ENCODE results near the gene OTOP2.
"Not testable (repeated sequence)": the region's sequence is repeated elsewhere in the genome, so short reads cannot be mapped to it uniquely, and the experiment has no call there.

OTOP2 gene

GRCh38 chr17:74960570-74961342, 36.7 kb downstream of the OTOP2 start:
- H3K9me3 ChIP-seq (ENCODE audit: control insufficient read depth, low read length), result no peaks in the 10 kb centered on the region
- no peak overlapping the region for H3K4me3 ChIP-seq (ENCODE audit: insufficient read depth, low read depth, low read length, poor library complexity, severe bottlenecking)
- peak in 2 of 3 donors; percentile 15 to 16 for DNase-seq
- no peaks in the 10 kb centered on the region for H3K27me3 ChIP-seq (replicated peaks; ENCODE audit: control insufficient read depth, insufficient read depth, low read length, poor library complexity, severe bottlenecking)
- H3K4me1 ChIP-seq (ENCODE audit: control insufficient read depth, insufficient read depth, low read length, poor library complexity, severe bottlenecking), result no peaks in the 10 kb centered on the region
- H3K36me3 ChIP-seq (ENCODE audit: control insufficient read depth, insufficient read depth, low read length), result no peaks in the 10 kb centered on the region
- H3K27ac ChIP-seq (ENCODE audit: insufficient read depth, low read length, poor library complexity, severe bottlenecking), result no peak overlapping the region

- no peak overlapping the region for H3K27ac ChIP-seq (ENCODE audit: insufficient read depth, low read length, poor library complexity, severe bottlenecking)
- H3K27me3 ChIP-seq (replicated peaks; ENCODE audit: control insufficient read depth, insufficient read depth, low read length, poor library complexity, severe bottlenecking), result no peaks in the 10 kb centered on the region
- H3K36me3 ChIP-seq (ENCODE audit: control insufficient read depth, insufficient read depth, low read length), result no peaks in the 10 kb centered on the region
- H3K9me3 ChIP-seq (ENCODE audit: control insufficient read depth, low read length), result no peaks in the 10 kb centered on the region
- H3K4me1 ChIP-seq (ENCODE audit: control insufficient read depth, insufficient read depth, low read length, poor library complexity, severe bottlenecking), result no peaks in the 10 kb centered on the region
- peak; percentile 61 to 77 (median 69) for DNase-seq
- H3K4me3 ChIP-seq (ENCODE audit: insufficient read depth, low read depth, low read length, poor library complexity, severe bottlenecking), result no peak overlapping the region
Observed at GRCh38 chr17:74961657-74962350, 37.7 kb downstream of the OTOP2 start.

- Histone ChIP-seq H3K36me3 (ENCODE audit: control insufficient read depth, insufficient read depth, low read length) (no peaks in the 10 kb centered on the region), H3K4me1 (ENCODE audit: control insufficient read depth, insufficient read depth, low read length, poor library complexity, severe bottlenecking) (no peaks in the 10 kb centered on the region), H3K27me3 (replicated peaks; ENCODE audit: control insufficient read depth, insufficient read depth, low read length, poor library complexity, severe bottlenecking) (no peaks in the 10 kb centered on the region), H3K9me3 (ENCODE audit: control insufficient read depth, low read length) (no peaks in the 10 kb centered on the region), H3K4me3 (ENCODE audit: insufficient read depth, low read depth, low read length, poor library complexity, severe bottlenecking) (no peak overlapping the region), H3K27ac (ENCODE audit: insufficient read depth, low read length, poor library complexity, severe bottlenecking) (no peak overlapping the region)
- DNase-seq, result no peak
Observed at GRCh38 chr17:74962622-74963394, 38.7 kb downstream of the OTOP2 start.

GRCh38 chr17:74963656-74964055, 39.6 kb downstream of the OTOP2 start:
- no peak overlapping the region for H3K27ac ChIP-seq (ENCODE audit: insufficient read depth, low read length, poor library complexity, severe bottlenecking)
- H3K27me3 ChIP-seq (replicated peaks; ENCODE audit: control insufficient read depth, insufficient read depth, low read length, poor library complexity, severe bottlenecking), result no peaks in the 10 kb centered on the region
- no peak overlapping the region for H3K4me3 ChIP-seq (ENCODE audit: insufficient read depth, low read depth, low read length, poor library complexity, severe bottlenecking)
- no peaks in the 10 kb centered on the region for H3K36me3 ChIP-seq (ENCODE audit: control insufficient read depth, insufficient read depth, low read length)
- no peak for DNase-seq
- no peaks in the 10 kb centered on the region for H3K9me3 ChIP-seq (ENCODE audit: control insufficient read depth, low read length)
- H3K4me1 ChIP-seq (ENCODE audit: control insufficient read depth, insufficient read depth, low read length, poor library complexity, severe bottlenecking), result no peaks in the 10 kb centered on the region

GRCh38 chr17:74964246-74964761, 40.2 kb downstream of the OTOP2 start:
- no peak overlapping the region for H3K27ac ChIP-seq (ENCODE audit: insufficient read depth, low read length, poor library complexity, severe bottlenecking)
- no peaks in the 10 kb centered on the region for H3K27me3 ChIP-seq (replicated peaks; ENCODE audit: control insufficient read depth, insufficient read depth, low read length, poor library complexity, severe bottlenecking)
- no peaks in the 10 kb centered on the region for H3K9me3 ChIP-seq (ENCODE audit: control insufficient read depth, low read length)
- H3K36me3 ChIP-seq (ENCODE audit: control insufficient read depth, insufficient read depth, low read length), result no peaks in the 10 kb centered on the region
- no peak overlapping the region for H3K4me3 ChIP-seq (ENCODE audit: insufficient read depth, low read depth, low read length, poor library complexity, severe bottlenecking)
- no peak for DNase-seq
- no peaks in the 10 kb centered on the region for H3K4me1 ChIP-seq (ENCODE audit: control insufficient read depth, insufficient read depth, low read length, poor library complexity, severe bottlenecking)

GRCh38 chr17:74964988-74965622, 41.0 kb downstream of the OTOP2 start:
- H3K4me3 ChIP-seq (ENCODE audit: insufficient read depth, low read depth, low read length, poor library complexity, severe bottlenecking), result no peak overlapping the region

GRCh38 chr17:74968361-74968780, 44.3 kb downstream of the OTOP2 start:
- H3K9me3 ChIP-seq (ENCODE audit: control insufficient read depth, low read length), result no peaks in the 10 kb centered on the region
- no peak overlapping the region for H3K27ac ChIP-seq (ENCODE audit: insufficient read depth, low read length, poor library complexity, severe bottlenecking)
- no peak for DNase-seq
- no peak overlapping the region for H3K4me3 ChIP-seq (ENCODE audit: insufficient read depth, low read depth, low read length, poor library complexity, severe bottlenecking)
- no peaks in the 10 kb centered on the region for H3K36me3 ChIP-seq (ENCODE audit: control insufficient read depth, insufficient read depth, low read length)
- H3K4me1 ChIP-seq (ENCODE audit: control insufficient read depth, insufficient read depth, low read length, poor library complexity, severe bottlenecking), result peaks cover 10% of the 10 kb centered on the region
- no peaks in the 10 kb centered on the region for H3K27me3 ChIP-seq (replicated peaks; ENCODE audit: control insufficient read depth, insufficient read depth, low read length, poor library complexity, severe bottlenecking)

More at GRCh38 chr17:74964988-74965622, 41.0 kb downstream of the OTOP2 start:
- Histone ChIP-seq H3K36me3 (ENCODE audit: control insufficient read depth, insufficient read depth, low read length) (no peaks in the 10 kb centered on the region), H3K9me3 (ENCODE audit: control insufficient read depth, low read length) (no peaks in the 10 kb centered on the region), H3K27ac (ENCODE audit: insufficient read depth, low read length, poor library complexity, severe bottlenecking) (no peak overlapping the region), H3K27me3 (replicated peaks; ENCODE audit: control insufficient read depth, insufficient read depth, low read length, poor library complexity, severe bottlenecking) (no peaks in the 10 kb centered on the region), H3K4me1 (ENCODE audit: control insufficient read depth, insufficient read depth, low read length, poor library complexity, severe bottlenecking) (no peaks in the 10 kb centered on the region)
- no peak for DNase-seq

- H3K36me3 ChIP-seq (ENCODE audit: control insufficient read depth, insufficient read depth, low read length); H3K9me3 ChIP-seq (ENCODE audit: control insufficient read depth, low read length); DNase-seq; H3K27me3 ChIP-seq (replicated peaks; ENCODE audit: control insufficient read depth, insufficient read depth, low read length, poor library complexity, severe bottlenecking); H3K4me3 ChIP-seq (ENCODE audit: insufficient read depth, low read depth, low read length, poor library complexity, severe bottlenecking); H3K27ac ChIP-seq (ENCODE audit: insufficient read depth, low read length, poor library complexity, severe bottlenecking): not testable (repeated sequence)
- H3K4me1 ChIP-seq (ENCODE audit: control insufficient read depth, insufficient read depth, low read length, poor library complexity, severe bottlenecking), result peaks cover 10% of the 10 kb centered on the region
Observed at GRCh38 chr17:74969501-74969900, 45.4 kb downstream of the OTOP2 start.

- H3K9me3 ChIP-seq (ENCODE audit: control insufficient read depth, low read length), result no peaks in the 10 kb centered on the region
- H3K27ac ChIP-seq (ENCODE audit: insufficient read depth, low read length, poor library complexity, severe bottlenecking), result no peak overlapping the region
- DNase-seq, result no peak
- no peaks in the 10 kb centered on the region for H3K36me3 ChIP-seq (ENCODE audit: control insufficient read depth, insufficient read depth, low read length)
- no peak overlapping the region for H3K4me3 ChIP-seq (ENCODE audit: insufficient read depth, low read depth, low read length, poor library complexity, severe bottlenecking)
- H3K4me1 ChIP-seq (ENCODE audit: control insufficient read depth, insufficient read depth, low read length, poor library complexity, severe bottlenecking), result peaks cover 10% of the 10 kb centered on the region
- H3K27me3 ChIP-seq (replicated peaks; ENCODE audit: control insufficient read depth, insufficient read depth, low read length, poor library complexity, severe bottlenecking), result no peaks in the 10 kb centered on the region
Observed at GRCh38 chr17:74970395-74970794, 46.3 kb downstream of the OTOP2 start.
